CD14-positive monocyte (primary cell): ENCODE data around the gene BECN2. TPM values are rescaled to one million over a fixed set of nuclear protein-coding genes. Genes with fewer than 3 reads are reported as not detected.

ENCODE experiments used
- DNase-seq, 3 donors: peaks; one replicate each; pipeline ENCODE4 v3.0.0-alpha.2; 2011 to 2022
- H2AFZ ChIP-seq: 2 replicates; pipeline ENCODE4 v1.6.0; 2012; ENCODE audit warnings: mild to moderate bottlenecking, low read depth, low read length, inconsistent platforms; ENCODE audit not compliant: insufficient read depth, poor library complexity, severe bottlenecking
- H3K27ac ChIP-seq, 2 donors: 1 replicate in 1 of 2; 2 replicates in 1 of 2; pipeline ENCODE4 v1.5.1; 2012 to 2013; ENCODE audit warnings: low read length in 2 of 2, control low read depth in 1 of 2, inconsistent platforms in 1 of 2, low read depth in 1 of 2, mild to moderate bottlenecking in 1 of 2
- H3K27me3 ChIP-seq, 2 donors: one replicate each; pipeline versions ENCODE4 v1.6.0 to v1.6.1; 2011 to 2013; ENCODE audit warnings: low read length in 2 of 2; ENCODE audit not compliant: control insufficient read depth in 2 of 2, insufficient read depth in 2 of 2
- H3K36me3 ChIP-seq, 2 donors: replicated peaks in 1 of 2; 1 replicate in 1 of 2; 2 replicates in 1 of 2; pipeline versions ENCODE4 v1.5.1 to v1.6.1; 2012 to 2013; ENCODE audit warnings: low read length in 2 of 2, control low read depth in 1 of 2, inconsistent platforms in 1 of 2, mild to moderate bottlenecking in 1 of 2; ENCODE audit not compliant: insufficient read depth in 2 of 2, control insufficient read depth in 1 of 2
- H3K4me1 ChIP-seq, 2 donors: 1 replicate in 1 of 2; 2 replicates in 1 of 2; pipeline versions ENCODE4 v1.5.1 to v1.6.1; 2012 to 2013; ENCODE audit warnings: low read length in 2 of 2, control low read depth in 1 of 2, inconsistent platforms in 1 of 2, mild to moderate bottlenecking in 1 of 2, moderate library complexity in 1 of 2; ENCODE audit not compliant: insufficient read depth in 2 of 2, control insufficient read depth in 1 of 2
- H3K4me2 ChIP-seq: replicated peaks from 2 replicates; pipeline ENCODE3; 2012; ENCODE audit warnings: low read length, moderate library complexity, mild to moderate bottlenecking; ENCODE audit not compliant: poor library complexity, severe bottlenecking; ENCODE audit errors: extremely low read depth
- H3K4me3 ChIP-seq, 3 experiments: fragments of 200-600 bp in 1 of 3; sonication (generic) in 1 of 3; replicated peaks in 1 of 3; 1 replicate in 2 of 3; 2 replicates in 1 of 3; pipeline ENCODE4 v1.5.1; 2011 to 2013; ENCODE audit warnings: low read length in 3 of 3, mild to moderate bottlenecking in 3 of 3, control low read depth in 2 of 3, low read depth in 2 of 3, inconsistent platforms in 1 of 3, moderate library complexity in 1 of 3
- H3K79me2 ChIP-seq: 2 replicates; pipeline ENCODE4 v1.6.0; 2012; ENCODE audit warnings: mild to moderate bottlenecking, control low read depth, inconsistent platforms, low read length, moderate library complexity; ENCODE audit not compliant: insufficient read depth
- H3K9ac ChIP-seq: 2 replicates; pipeline ENCODE4 v1.6.0; 2017; ENCODE audit warnings: low read length, mild to moderate bottlenecking; ENCODE audit not compliant: insufficient read depth, poor library complexity, severe bottlenecking
- H3K9me3 ChIP-seq, 2 donors: replicated peaks in 1 of 2; 1 replicate in 1 of 2; 2 replicates in 1 of 2; pipeline versions ENCODE4 v1.5.1 to v1.6.1; 2012 to 2013; ENCODE audit warnings: low read length in 2 of 2, control low read depth in 1 of 2; ENCODE audit not compliant: control insufficient read depth in 1 of 2, insufficient read depth in 1 of 2
- H4K20me1 ChIP-seq: 2 replicates; pipeline ENCODE4 v1.6.0; 2012; ENCODE audit warnings: mild to moderate bottlenecking, low read length, control low read depth, moderate library complexity; ENCODE audit not compliant: insufficient read depth
- H3K27ac Mint-ChIP-seq, 7 donors: one replicate each; pipeline ENCODE4 v1.8.0; 2020; ENCODE audit warnings: mild to moderate bottlenecking in 7 of 7, mixed read lengths in 7 of 7, moderate library complexity in 6 of 7, inconsistent platforms in 2 of 7
- H3K27me3 Mint-ChIP-seq, 3 donors: one replicate each; pipeline ENCODE4 v1.8.0; 2021 to 2022; ENCODE audit warnings: low read depth in 3 of 3, mild to moderate bottlenecking in 3 of 3, mixed read lengths in 3 of 3, moderate library complexity in 3 of 3, inconsistent platforms in 1 of 3
- H3K36me3 Mint-ChIP-seq, 2 donors: one replicate each; pipeline ENCODE4 v1.8.0; 2020; ENCODE audit warnings: mixed read lengths in 2 of 2, inconsistent platforms in 1 of 2, mild to moderate bottlenecking in 1 of 2
- H3K4me1 Mint-ChIP-seq: one replicate; pipeline ENCODE4 v1.8.0; 2020; ENCODE audit warnings: mild to moderate bottlenecking, mixed read lengths
- H3K4me3 Mint-ChIP-seq, 2 donors: one replicate each; pipeline ENCODE4 v1.8.0; 2020; ENCODE audit warnings: mild to moderate bottlenecking in 2 of 2, mixed read lengths in 2 of 2, moderate library complexity in 1 of 2
- H3K9me3 Mint-ChIP-seq, 7 donors: one replicate each; pipeline ENCODE4 v1.8.0; 2020 to 2022; ENCODE audit warnings: mixed read lengths in 7 of 7, mild to moderate bottlenecking in 6 of 7, moderate library complexity in 6 of 7, inconsistent platforms in 2 of 7
- CTCF ChIP-seq: fragments of 200-600 bp; IDR thresholded peaks from one replicate; pipeline ENCODE4 v1.8.0; 2022; ENCODE audit warnings: antibody characterized with exemption, mild to moderate bottlenecking
- WGBS: methylation state at CpG from one replicate; pipeline ENCODE4 v1.1.5; 2013; ENCODE audit warnings: missing lambda C conversion rate; ENCODE audit not compliant: insufficient coverage; 5-methylcytosine and 5-hydroxymethylcytosine counted together
- intact Hi-C, 2 donors: fragments of 100-400 bp; cut with micrococcal nuclease; formaldehyde crosslinking; loops; one replicate each; pipeline versions ENCODE4 v1.15.0 to v1.15.1; 2023
- polyA plus RNA-seq, 3 donors: library from polyadenylated mRNA; depleted of rRNA in 1 of 3; unstranded in 2 of 3; stranded (reverse) in 1 of 3; fragments of 300-500 nt in 2 of 3; fragments of >200 nt in 1 of 3; fragmentation: Illumina TruSeq in 2 of 3; gene quantifications; 1 replicate in 2 of 3; 2 replicates in 1 of 3; pipeline ENCODE4 v1.2.3, GENCODE V29; 2012 to 2021

BECN2 gene
- polyA plus RNA-seq, 3 donors = not detected

- no peak for DNase-seq
- H3K27ac Mint-ChIP-seq = no peak overlapping the region
- Histone ChIP-seq H3K4me3 (no peak overlapping the region), H3K79me2 (no peaks in the 10 kb centered on the region), H3K4me2 (no peak overlapping the region), H2AFZ (no peak overlapping the region), H4K20me1 (no peaks in the 10 kb centered on the region), H3K9ac (no peak overlapping the region), H3K27ac (no peak overlapping the region), H3K9me3 (no peaks in the 10 kb centered on the region), H3K4me1 (peaks cover 0 to 7% of the 10 kb centered on the region in 2 donors), H3K27me3 (peaks cover 0 to 1% of the 10 kb centered on the region in 2 donors), H3K36me3 (no peaks in the 10 kb centered on the region)
- no peaks in the 10 kb centered on the region for H3K36me3 Mint-ChIP-seq
- peaks cover 6% of the 10 kb centered on the region for H3K4me1 Mint-ChIP-seq
- intact Hi-C loops = no loop called here
- peaks cover 0 to under 1% (median 0%) of the 10 kb centered on the region in 7 donors for H3K9me3 Mint-ChIP-seq
- H3K27me3 Mint-ChIP-seq = peaks cover 2 to 13% (median 10%) of the 10 kb centered on the region in 3 donors
- 87% methylated on average over 3 of the region's 4 CpGs for WGBS
- no peak overlapping the region for H3K4me3 Mint-ChIP-seq
- no peak for TF ChIP-seq CTCF
Measured at GRCh38 chr1:242002510-242002909, 44.9 kb downstream of the BECN2 start.

GRCh38 chr1:242004751-242005495 is 47.4 kb downstream of the BECN2 start:
- Histone ChIP-seq H2AFZ (no peak overlapping the region), H3K79me2 (no peaks in the 10 kb centered on the region), H3K27me3 (no peaks in the 10 kb centered on the region), H3K4me3 (no peak overlapping the region), H3K36me3 (no peaks in the 10 kb centered on the region), H4K20me1 (no peaks in the 10 kb centered on the region), H3K27ac (no peak overlapping the region), H3K9me3 (no peaks in the 10 kb centered on the region), H3K4me2 (no peak overlapping the region), H3K4me1 (no peaks in the 10 kb centered on the region), H3K9ac (no peak overlapping the region)
- no peak for TF ChIP-seq CTCF
- Mint-ChIP-seq H3K4me3 (no peak overlapping the region), H3K27me3 (peaks cover 5 to 17% (median 10%) of the 10 kb centered on the region in 3 donors), H3K9me3 (peaks cover 0 to 5% (median 0%) of the 10 kb centered on the region in 7 donors), H3K36me3 (no peaks in the 10 kb centered on the region), H3K4me1 (no peaks in the 10 kb centered on the region), H3K27ac (no peak overlapping the region)
- no peak for DNase-seq
- intact Hi-C loops = no loop called here
- WGBS = 96% methylated on average over 3 of the region's 5 CpGs
